A673 (cell line): ENCODE results near the gene IRF2BP2.

Source experiments
- CTCF ChIP-seq: fragments of 300-800, 200-600 bp; sonication (generic); conservative IDR thresholded peaks from 2 replicates; pipeline ENCODE4 v1.5.1; 2017; ENCODE audit warnings: low read depth, mild to moderate bottlenecking, antibody characterized with exemption, low read length, moderate library complexity, mixed read lengths
- EZH2 ChIP-seq: fragments of 200-600 bp; sonication (generic); IDR thresholded peaks from 2 replicates; pipeline ENCODE4 v1.6.1; 2017; ENCODE audit warnings: borderline replicate concordance, low read depth, mild to moderate bottlenecking, mixed read lengths, antibody characterized with exemption, low read length; ENCODE audit not compliant: poor library complexity, severe bottlenecking

GRCh38 chr1:234605399-234605982 lies 4.5 kb downstream of the IRF2BP2 start:
- TF ChIP-seq CTCF (no peak), EZH2 (no peak)
